H1 (cell line): ENCODE measurements around the gene TOP2B. TPM values are rescaled to one million over a fixed set of nuclear protein-coding genes. Genes with fewer than 3 reads are reported as not detected.

Experiments
- CTCF ChIA-PET: fragments of 300-600 bp; sonication (Branson Sonifier 250); formaldehyde crosslinking; loops from one replicate; lab custom pipeline; 2021; ENCODE audit not compliant: partially characterized antibody; lab: Charles Lee
- POLR2A ChIA-PET: fragments of 300-600 bp; sonication (Branson Sonifier 250); formaldehyde crosslinking; loops from one replicate; lab custom pipeline; 2021; ENCODE audit warnings: inconsistent platforms; ENCODE audit not compliant: partially characterized antibody; lab: Charles Lee
- DNase-seq, 2 experiments: peaks; one replicate each; pipeline versions ENCODE4 v3.0.0 to v3.0.0-alpha.2; 2010 to 2022; ENCODE audit warnings: low spot score in 2 of 2, low read depth in 1 of 2, mixed read lengths in 1 of 2
- FAIRE-seq: peaks from 2 replicates; lab custom pipeline; 2011; peaks lifted over from hg19 to GRCh38; lab: Jason Lieb, UNC
- H2AFZ ChIP-seq: 2 replicates; pipeline ENCODE4 v1.8.1; 2012; ENCODE audit warnings: low read length, inconsistent platforms
- H2AK5ac ChIP-seq: 2 replicates; pipeline ENCODE4 v1.6.1; 2013; ENCODE audit warnings: low read depth, low read length
- H2BK120ac ChIP-seq: replicated peaks from 2 replicates; pipeline ENCODE3; 2013; ENCODE audit warnings: low read depth, low read length, inconsistent platforms
- H2BK12ac ChIP-seq: 2 replicates; pipeline ENCODE4 v1.6.1; 2013; ENCODE audit warnings: low read depth, low read length
- H2BK15ac ChIP-seq: 2 replicates; pipeline ENCODE4 v1.6.1; 2013; ENCODE audit warnings: low read length
- H2BK20ac ChIP-seq: 2 replicates; pipeline ENCODE4 v1.6.1; 2013; ENCODE audit warnings: low read length
- H2BK5ac ChIP-seq: 2 replicates; pipeline ENCODE4 v1.6.1; 2013; ENCODE audit warnings: low read depth, low read length
- H3K14ac ChIP-seq: 2 replicates; pipeline ENCODE4 v1.6.1; 2013; ENCODE audit warnings: inconsistent platforms; ENCODE audit not compliant: insufficient read length
- H3K18ac ChIP-seq: 2 replicates; pipeline ENCODE4 v1.6.1; 2013; ENCODE audit warnings: low read length; ENCODE audit errors: extremely low read depth
- H3K23ac ChIP-seq: 2 replicates; pipeline ENCODE4 v1.6.1; 2013; ENCODE audit warnings: inconsistent platforms; ENCODE audit not compliant: insufficient read length
- H3K23me2 ChIP-seq: 2 replicates; pipeline ENCODE4 v1.6.1; 2013; ENCODE audit warnings: low read depth, low read length
- H3K27ac ChIP-seq: 2 replicates; pipeline ENCODE4 v1.6.1; 2011; ENCODE audit warnings: low read depth, low read length, inconsistent platforms
- H3K27me3 ChIP-seq, 4 experiments: replicated peaks in 1 of 4; 1 replicate in 1 of 4; 2 replicates in 3 of 4; pipeline versions ENCODE4 v1.6.1 to v1.8.1; 2011 to 2013; ENCODE audit warnings: low read length in 3 of 4, mild to moderate bottlenecking in 3 of 4, inconsistent platforms in 2 of 4, mixed read lengths in 2 of 4, moderate library complexity in 1 of 4; ENCODE audit not compliant: control insufficient read depth in 3 of 4, insufficient read depth in 3 of 4; ENCODE audit errors: extremely low read depth in 1 of 4
- H3K36me3 ChIP-seq, 4 experiments: 2 replicates each; pipeline versions ENCODE4 v1.6.1 to v1.8.1; 2011 to 2013; ENCODE audit warnings: mild to moderate bottlenecking in 4 of 4, low read length in 3 of 4, moderate library complexity in 2 of 4, control low read depth in 1 of 4, inconsistent platforms in 1 of 4; ENCODE audit not compliant: insufficient read depth in 4 of 4, control insufficient read depth in 2 of 4
- H3K4ac ChIP-seq: replicated peaks from 2 replicates; pipeline ENCODE3; 2013; ENCODE audit warnings: low read length, low read depth, mixed read lengths, inconsistent platforms; ENCODE audit not compliant: insufficient read length
- H3K4me1 ChIP-seq, 4 experiments: replicated peaks in 1 of 4; 1 replicate in 1 of 4; 2 replicates in 3 of 4; pipeline versions ENCODE4 v1.6.1 to v1.8.1; 2011 to 2013; ENCODE audit warnings: low read length in 3 of 4, inconsistent platforms in 2 of 4, mixed read lengths in 1 of 4; ENCODE audit not compliant: insufficient read depth in 4 of 4, control insufficient read depth in 3 of 4
- H3K4me2 ChIP-seq, 2 experiments: 2 replicates each; pipeline versions ENCODE4 v1.6.1 to v1.8.1; 2011 to 2013; ENCODE audit warnings: low read depth in 2 of 2, low read length in 2 of 2, control low read depth in 1 of 2, inconsistent platforms in 1 of 2, mild to moderate bottlenecking in 1 of 2; ENCODE audit not compliant: insufficient read depth in 1 of 2
- H3K4me3 ChIP-seq, 4 experiments: fragments of 200-600, 300-600 bp in 1 of 4; sonication (generic), shearing (Covaris generic), sonication (Bioruptor Twin) in 1 of 4; 2 replicates each; pipeline versions ENCODE4 v1.5.1 to v1.8.1; 2011 to 2016; ENCODE audit warnings: low read length in 4 of 4, low read depth in 3 of 4, control low read depth in 2 of 4, inconsistent platforms in 2 of 4, mild to moderate bottlenecking in 2 of 4, mixed read lengths in 1 of 4, moderate library complexity in 1 of 4; ENCODE audit not compliant: insufficient read depth in 2 of 4; ENCODE audit errors: extremely low read depth in 1 of 4
- H3K56ac ChIP-seq: replicated peaks from 2 replicates; pipeline ENCODE3; 2013; ENCODE audit warnings: low read depth, mild to moderate bottlenecking, mixed read lengths, low read length, inconsistent platforms; ENCODE audit not compliant: insufficient read length
- H3K79me1 ChIP-seq: 2 replicates; pipeline ENCODE4 v1.6.1; 2013; ENCODE audit warnings: low read depth, low read length, control low read depth
- H3K79me2 ChIP-seq, 2 experiments: 2 replicates each; pipeline versions ENCODE4 v1.6.1 to v1.8.1; 2012 to 2013; ENCODE audit warnings: low read length in 2 of 2, mild to moderate bottlenecking in 2 of 2, inconsistent platforms in 1 of 2; ENCODE audit not compliant: insufficient read depth in 2 of 2, control insufficient read depth in 1 of 2
- H3K9ac ChIP-seq, 4 experiments: replicated peaks in 1 of 4; 1 replicate in 1 of 4; 2 replicates in 3 of 4; pipeline versions ENCODE4 v1.6.1 to v1.8.1; 2011 to 2013; ENCODE audit warnings: low read depth in 3 of 4, low read length in 3 of 4, control low read depth in 2 of 4, mild to moderate bottlenecking in 2 of 4, moderate library complexity in 2 of 4, inconsistent platforms in 1 of 4; ENCODE audit errors: extremely low read depth in 1 of 4
- H3K9me3 ChIP-seq, 2 experiments: 2 replicates each; pipeline versions ENCODE4 v1.6.1 to v1.8.1; 2012 to 2013; ENCODE audit warnings: mild to moderate bottlenecking in 2 of 2, moderate library complexity in 2 of 2, control low read depth in 1 of 2, inconsistent platforms in 1 of 2, low read depth in 1 of 2, low read length in 1 of 2, mixed read lengths in 1 of 2; ENCODE audit not compliant: insufficient read depth in 2 of 2
- H4K20me1 ChIP-seq, 2 experiments: replicated peaks in 1 of 2; 2 replicates each; pipeline versions ENCODE3 to v1.8.1; 2011 to 2013; ENCODE audit warnings: inconsistent platforms in 2 of 2, low read length in 2 of 2, mild to moderate bottlenecking in 1 of 2; ENCODE audit not compliant: insufficient read depth in 2 of 2, control insufficient read depth in 1 of 2
- H4K5ac ChIP-seq: 2 replicates; pipeline ENCODE4 v1.6.1; 2013; ENCODE audit warnings: low read length, low read depth, mixed read lengths, inconsistent platforms; ENCODE audit not compliant: insufficient read length
- H4K8ac ChIP-seq: 2 replicates; pipeline ENCODE4 v1.8.0; 2013; ENCODE audit warnings: mild to moderate bottlenecking, moderate library complexity, low read length, inconsistent platforms; ENCODE audit not compliant: insufficient read depth; ENCODE audit errors: extremely low read depth
- H4K91ac ChIP-seq: replicated peaks from 2 replicates; pipeline ENCODE3; 2013; ENCODE audit warnings: low read length, mixed read lengths, inconsistent platforms; ENCODE audit not compliant: insufficient read length
- CHD1 ChIP-seq: IDR thresholded peaks from 2 replicates; pipeline ENCODE4 v1.6.1; 2012; ENCODE audit warnings: low read depth, low read length, improper control_type of control experiment
- EP300 ChIP-seq, 2 experiments: IDR thresholded peaks; 1 replicate in 1 of 2; 2 replicates in 1 of 2; pipeline ENCODE4 v1.6.1; 2011 to 2012; ENCODE audit warnings: low read depth in 2 of 2, low read length in 2 of 2, mild to moderate bottlenecking in 2 of 2, borderline replicate concordance in 1 of 2, inconsistent platforms in 1 of 2, moderate library complexity in 1 of 2
- GTF2F1 ChIP-seq: IDR thresholded peaks from 2 replicates; pipeline ENCODE4 v1.6.1; 2012; ENCODE audit warnings: low read depth, low read length, improper control_type of control experiment, borderline replicate concordance
- MAFK ChIP-seq: IDR thresholded peaks from 2 replicates; pipeline ENCODE4 v1.6.1; 2012; ENCODE audit warnings: low read depth, mild to moderate bottlenecking, improper control_type of control experiment, low read length
- NRF1 ChIP-seq: IDR thresholded peaks from 2 replicates; pipeline ENCODE4 v1.6.1; 2011; ENCODE audit warnings: mild to moderate bottlenecking, low read depth, low read length, improper control_type of control experiment
- POU5F1 ChIP-seq: IDR thresholded peaks from 2 replicates; pipeline ENCODE4 v1.6.1; 2011; ENCODE audit warnings: low read depth, mild to moderate bottlenecking, low read length, moderate library complexity
- SAP30 ChIP-seq: fragments of 300-600 bp; sonication (generic); IDR thresholded peaks from 2 replicates; pipeline ENCODE4 v1.7.1; 2012; ENCODE audit warnings: low read length, moderate library complexity, mild to moderate bottlenecking, inconsistent platforms; ENCODE audit not compliant: insufficient read depth, insufficient replicate concordance
- SP2 ChIP-seq: IDR thresholded peaks from 2 replicates; pipeline ENCODE4 v1.6.1; 2012; ENCODE audit warnings: mild to moderate bottlenecking, low read length, inconsistent platforms
- WGBS, 2 experiments: shearing (Covaris generic) in 1 of 2; methylation state at CpG; one replicate each; pipeline versions ENCODE4 v1.1.6 to v1.1.7; 2013 to 2015; ENCODE audit warnings: low lambda C conversion rate in 2 of 2, mixed read lengths in 2 of 2, inconsistent platforms in 1 of 2, low coverage in 1 of 2, missing lambda C conversion rate in 1 of 2; ENCODE audit not compliant: insufficient replicate concordance in 2 of 2, insufficient coverage in 1 of 2, insufficient read length in 1 of 2; ENCODE audit errors: extremely low coverage in 1 of 2, missing lambda C conversion rate in 1 of 2; 5-methylcytosine and 5-hydroxymethylcytosine counted together
- polyA plus RNA-seq, 7 experiments: library from polyadenylated mRNA; depleted of rRNA in 3 of 7; stranded (reverse) in 5 of 7; unstranded in 2 of 7; fragments of >200 nt in 5 of 7; fragments of 200-250 nt in 2 of 7; gene quantifications; 1 replicate in 5 of 7; 2 replicates in 1 of 7; 4 replicates in 1 of 7; pipeline versions ENCODE4 v1.2.1 to v1.2.3, GENCODE V29; 2011 to 2013; ENCODE audit warnings: missing spikeins in 2 of 7, mixed read lengths in 2 of 7
- total RNA-seq: library from RNA; stranded (reverse); fragmentation: NEBNext Ultra II Directional; extraction: Animal tissue kit (Norgen Biotek cat#: 25700); gene quantifications from 2 replicates; pipeline ENCODE4 v1.2.1, GENCODE V29; 2021
- TF ChIP-seq, protein P1 (sequence below): IDR thresholded peaks from 2 replicates; pipeline ENCODE4 v1.6.1; 2012; ENCODE audit warnings: inconsistent platforms
- TF ChIP-seq, protein P2 (sequence below), 3 experiments: IDR thresholded peaks; 1 replicate in 2 of 3; 2 replicates in 1 of 3; pipeline versions ENCODE4 v1.5.1 to v1.6.1; 2011; ENCODE audit warnings: low read length in 3 of 3, mild to moderate bottlenecking in 3 of 3, inconsistent platforms in 2 of 3, low read depth in 1 of 3, moderate library complexity in 1 of 3; ENCODE audit not compliant: insufficient read depth in 1 of 3; ENCODE audit errors: control extremely low read depth in 1 of 3

The TOP2B gene
- total and polyA plus RNA-seq, 2 of the 8 experiments (the other 6 are each of a cell fraction or from before 2014, with no cell fraction given): 34.9 to 206 TPM

- no peaks in the 10 kb centered on the region for H3K79me2 ChIP-seq
- no peak overlapping the region for H3K56ac ChIP-seq
- TF ChIP-seq EP300 (IDR thresholded peaks at IDR 0.05; ENCODE audit: borderline replicate concordance in 1 of 2, low read depth in 2 of 2, low read length in 2 of 2): no peak
- TF ChIP-seq POU5F1: no peak
- TF ChIP-seq SAP30: no peak
- TF ChIP-seq SP2: no peak
- no peak for TF ChIP-seq NRF1
- TF ChIP-seq, protein P1, sequence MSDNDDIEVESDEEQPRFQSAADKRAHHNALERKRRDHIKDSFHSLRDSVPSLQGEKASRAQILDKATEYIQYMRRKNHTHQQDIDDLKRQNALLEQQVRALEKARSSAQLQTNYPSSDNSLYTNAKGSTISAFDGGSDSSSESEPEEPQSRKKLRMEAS: no peak
- TF ChIP-seq CHD1: no peak
- no peak for TF ChIP-seq MAFK
- TF ChIP-seq, protein P2, sequence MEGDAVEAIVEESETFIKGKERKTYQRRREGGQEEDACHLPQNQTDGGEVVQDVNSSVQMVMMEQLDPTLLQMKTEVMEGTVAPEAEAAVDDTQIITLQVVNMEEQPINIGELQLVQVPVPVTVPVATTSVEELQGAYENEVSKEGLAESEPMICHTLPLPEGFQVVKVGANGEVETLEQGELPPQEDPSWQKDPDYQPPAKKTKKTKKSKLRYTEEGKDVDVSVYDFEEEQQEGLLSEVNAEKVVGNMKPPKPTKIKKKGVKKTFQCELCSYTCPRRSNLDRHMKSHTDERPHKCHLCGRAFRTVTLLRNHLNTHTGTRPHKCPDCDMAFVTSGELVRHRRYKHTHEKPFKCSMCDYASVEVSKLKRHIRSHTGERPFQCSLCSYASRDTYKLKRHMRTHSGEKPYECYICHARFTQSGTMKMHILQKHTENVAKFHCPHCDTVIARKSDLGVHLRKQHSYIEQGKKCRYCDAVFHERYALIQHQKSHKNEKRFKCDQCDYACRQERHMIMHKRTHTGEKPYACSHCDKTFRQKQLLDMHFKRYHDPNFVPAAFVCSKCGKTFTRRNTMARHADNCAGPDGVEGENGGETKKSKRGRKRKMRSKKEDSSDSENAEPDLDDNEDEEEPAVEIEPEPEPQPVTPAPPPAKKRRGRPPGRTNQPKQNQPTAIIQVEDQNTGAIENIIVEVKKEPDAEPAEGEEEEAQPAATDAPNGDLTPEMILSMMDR (IDR thresholded peaks at IDR 0.05; ENCODE audit: control extremely low read depth in 1 of 3, insufficient read depth in 1 of 3, low read depth in 1 of 3, low read length in 3 of 3): no peak
- TF ChIP-seq GTF2F1: no peak
- H2BK5ac ChIP-seq: no peak overlapping the region
- no peak overlapping the region for H3K4ac ChIP-seq
- no peak overlapping the region for H3K18ac ChIP-seq
- H3K36me3 ChIP-seq: no peaks in the 10 kb centered on the region
- H3K14ac ChIP-seq: no peak overlapping the region
- WGBS, 2 experiments: 84% methylated on average over 2 of the region's 2 CpGs; no CpG with 5 or more reads in 1 of the 2 experiments
- no peak overlapping the region for H3K4me3 ChIP-seq
- no peaks in the 10 kb centered on the region for H3K27me3 ChIP-seq
- H4K20me1 ChIP-seq: no peaks in the 10 kb centered on the region
- H4K91ac ChIP-seq: no peak overlapping the region
- no peak overlapping the region for H3K23ac ChIP-seq
- POLR2A ChIA-PET: no interaction called here
- DNase-seq (no peak), FAIRE-seq (no peak)
- no peaks in the 10 kb centered on the region for H3K23me2 ChIP-seq
- H3K27ac ChIP-seq: no peak overlapping the region
- no peaks in the 10 kb centered on the region for H3K9me3 ChIP-seq
- no peak overlapping the region for H4K5ac ChIP-seq
- no peak overlapping the region; a peak in 1 of 7 replicates for H3K9ac ChIP-seq
- no peaks in the 10 kb centered on the region for H3K4me1 ChIP-seq
- H2AK5ac ChIP-seq: no peak overlapping the region
- H3K79me1 ChIP-seq: no peaks in the 10 kb centered on the region
- no peak overlapping the region for H2BK15ac ChIP-seq
- H2BK120ac ChIP-seq: no peak overlapping the region
- H3K4me2 ChIP-seq: no peak overlapping the region
- H2AFZ ChIP-seq: no peak overlapping the region
- CTCF ChIA-PET: interaction anchor here (1.0 to 1.6 kb wide), 3 partner anchors 43 to 140 kb away, joined by 3 to 6 read pairs (median 4); no protein-coding TSS in a partner anchor
- no peak overlapping the region for H2BK20ac ChIP-seq
- no peak overlapping the region for H2BK12ac ChIP-seq
- no peak overlapping the region for H4K8ac ChIP-seq
These were observed 26.2 kb upstream of the TOP2B start for GRCh38 chr3:25690768-25691533.
